Neural progenitor cell (in vitro differentiated cells): ENCODE measurements around the gene TENT4A. TPM values are rescaled to one million over a fixed set of nuclear protein-coding genes. Genes with fewer than 3 reads are reported as not detected.

ENCODE experiments used
- DNase-seq: peaks from one replicate; pipeline ENCODE4 v3.0.0-alpha.2; 2016; ENCODE audit warnings: low spot score
- H2AFZ ChIP-seq: fragments of 200-600 bp; sonication (generic); replicated peaks from 2 replicates; pipeline ENCODE4 v1.6.1; 2016; ENCODE audit warnings: antibody characterized with exemption
- H3F3A ChIP-seq: fragments of 200-600 bp; sonication (generic); 2 replicates; pipeline ENCODE4 v1.6.1; 2016; ENCODE audit warnings: antibody characterized with exemption, low read depth
- H3K27ac ChIP-seq: fragments of 200-600 bp; sonication (generic); 2 replicates; pipeline ENCODE4 v1.5.1; 2016; ENCODE audit warnings: mild to moderate bottlenecking
- H3K27me3 ChIP-seq: fragments of 200-600 bp; sonication (generic); 2 replicates; pipeline ENCODE4 v1.6.1; 2016; ENCODE audit warnings: mild to moderate bottlenecking, moderate library complexity
- H3K36me3 ChIP-seq: fragments of 200-600 bp; sonication (generic); 2 replicates; pipeline ENCODE4 v1.5.1; 2016
- H3K4me1 ChIP-seq: fragments of 200-600 bp; sonication (generic); 2 replicates; pipeline ENCODE4 v1.6.1; 2016; ENCODE audit warnings: mixed run types
- H3K4me2 ChIP-seq: fragments of 200-600 bp; sonication (generic); 2 replicates; pipeline ENCODE4 v1.6.1; 2016
- H3K4me3 ChIP-seq: fragments of 200-600 bp; sonication (generic); 2 replicates; pipeline ENCODE4 v1.5.1; 2016
- H3K79me2 ChIP-seq: fragments of 200-600 bp; sonication (generic); 2 replicates; pipeline ENCODE4 v1.6.1; 2016; ENCODE audit warnings: low read depth
- H3K9ac ChIP-seq: fragments of 200-600 bp; sonication (generic); 2 replicates; pipeline ENCODE4 v1.6.1; 2016
- H3K9me3 ChIP-seq: fragments of 200-600 bp; sonication (generic); 2 replicates; pipeline ENCODE4 v1.5.1; 2016; ENCODE audit warnings: low read depth
- H4K20me1 ChIP-seq: fragments of 200-600 bp; sonication (generic); 2 replicates; pipeline ENCODE4 v1.6.1; 2016; ENCODE audit warnings: low read depth
- H3K27ac Mint-ChIP-seq: 3 replicates; pipeline ENCODE4 v1.8.0; 2021; ENCODE audit warnings: mixed read lengths
- H3K27me3 Mint-ChIP-seq: 2 replicates; pipeline ENCODE4 v1.8.0; 2022; ENCODE audit warnings: low read depth, mild to moderate bottlenecking, inconsistent platforms, moderate library complexity, mixed read lengths; ENCODE audit not compliant: insufficient read depth
- H3K36me3 Mint-ChIP-seq: 3 replicates; pipeline ENCODE4 v1.8.0; 2021; ENCODE audit warnings: mixed read lengths
- H3K4me1 Mint-ChIP-seq: 3 replicates; pipeline ENCODE4 v1.8.0; 2021; ENCODE audit warnings: mixed read lengths
- H3K4me3 Mint-ChIP-seq: 3 replicates; pipeline ENCODE4 v1.8.0; 2021; ENCODE audit warnings: mild to moderate bottlenecking, moderate library complexity, mixed read lengths
- H3K9me3 Mint-ChIP-seq: 3 replicates; pipeline ENCODE4 v1.8.0; 2020; ENCODE audit warnings: mixed read lengths
- CTCF ChIP-seq: fragments of 200-600 bp; sonication (generic); IDR thresholded peaks from 2 replicates; pipeline ENCODE4 v1.5.1; 2017; ENCODE audit warnings: antibody characterized with exemption, mild to moderate bottlenecking
- EZH2 ChIP-seq: fragments of 200-600 bp; sonication (generic); IDR thresholded peaks from 2 replicates; pipeline ENCODE4 v1.6.1; 2017; ENCODE audit warnings: antibody characterized with exemption, mild to moderate bottlenecking, moderate library complexity
- EZH2phosphoT487 ChIP-seq: fragments of 200-600 bp; sonication (generic); IDR thresholded peaks from 2 replicates; pipeline ENCODE4 v1.6.1; 2017; ENCODE audit warnings: antibody characterized with exemption
- total RNA-seq: library from RNA; depleted of rRNA; stranded (reverse); fragments of >200 nt; gene quantifications from 2 replicates; pipeline ENCODE4 v1.2.3, GENCODE V29; 2015; ENCODE audit warnings: low replicate concordance

The TENT4A gene
- total RNA-seq, 1 donor from 2014 or later = 20.9 TPM

- peak overlapping the region; percentile 88 for H3K4me3 Mint-ChIP-seq
These were observed 3.2 kb upstream of the TENT4A start for GRCh38 chr5:6710070-6710469.

GRCh38 chr5:6710551-6711318, 2.5 kb upstream of the TENT4A start:
- Mint-ChIP-seq H3K27me3 (peaks cover 11% of the 10 kb centered on the region), H3K36me3 (no peaks in the 10 kb centered on the region), H3K4me3 (peak overlapping the region; percentile 88), H3K9me3 (peaks cover 1% of the 10 kb centered on the region), H3K27ac (peak overlapping the region; percentile 3), H3K4me1 (peaks cover 35% of the 10 kb centered on the region)
- Histone ChIP-seq H3K4me3 (no peak overlapping the region), H3F3A (peaks cover 18% of the 10 kb centered on the region), H3K27ac (no peak overlapping the region), H3K9me3 (no peaks in the 10 kb centered on the region), H2AFZ (no peak overlapping the region), H3K27me3 (peaks cover 23% of the 10 kb centered on the region), H3K4me1 (peaks cover 11% of the 10 kb centered on the region), H3K9ac (no peak overlapping the region), H3K36me3 (no peaks in the 10 kb centered on the region), H3K79me2 (peaks cover 17% of the 10 kb centered on the region), H3K4me2 (no peak overlapping the region), H4K20me1 (peaks cover 14% of the 10 kb centered on the region)
- DNase-seq = no peak
- TF ChIP-seq EZH2 (no peak), EZH2phosphoT487 (no peak), CTCF (no peak)

More at GRCh38 chr5:6710070-6710469, 3.2 kb upstream of the TENT4A start:
- Histone ChIP-seq H3K4me1 (peaks cover 4% of the 10 kb centered on the region), H3K9ac (no peak overlapping the region), H3K4me3 (no peak overlapping the region), H3K4me2 (no peak overlapping the region), H3K9me3 (no peaks in the 10 kb centered on the region), H3F3A (peaks cover 18% of the 10 kb centered on the region), H4K20me1 (peaks cover 7% of the 10 kb centered on the region), H3K79me2 (peaks cover 10% of the 10 kb centered on the region), H3K36me3 (no peaks in the 10 kb centered on the region), H3K27ac (no peak overlapping the region), H3K27me3 (peaks cover 23% of the 10 kb centered on the region), H2AFZ (no peak overlapping the region)
- peaks cover 1% of the 10 kb centered on the region for H3K9me3 Mint-ChIP-seq
- DNase-seq = no peak
- H3K27me3 Mint-ChIP-seq = peaks cover 14% of the 10 kb centered on the region
- no peak overlapping the region for H3K27ac Mint-ChIP-seq
- H3K36me3 Mint-ChIP-seq = no peaks in the 10 kb centered on the region
- peaks cover 28% of the 10 kb centered on the region for H3K4me1 Mint-ChIP-seq
- TF ChIP-seq CTCF = no peak
- TF ChIP-seq EZH2phosphoT487 = no peak
- no peak for TF ChIP-seq EZH2

- Mint-ChIP-seq H3K27ac (peak overlapping the region; percentile 85), H3K9me3 (peaks cover 1% of the 10 kb centered on the region)
- peak overlapping the region; percentile 67 for H3K4me3 ChIP-seq
These were observed 1.7 kb upstream of the TENT4A start for GRCh38 chr5:6711409-6712141.

More at GRCh38 chr5:6711409-6712141, 1.7 kb upstream of the TENT4A start:
- Histone ChIP-seq H3F3A (peaks cover 18% of the 10 kb centered on the region), H3K79me2 (peaks cover 25% of the 10 kb centered on the region), H3K4me2 (peak overlapping the region; percentile 86), H3K27me3 (peaks cover 23% of the 10 kb centered on the region), H3K36me3 (no peaks in the 10 kb centered on the region), H3K9me3 (no peaks in the 10 kb centered on the region), H4K20me1 (peaks cover 22% of the 10 kb centered on the region), H3K9ac (no peak overlapping the region), H2AFZ (peak overlapping the region; percentile 69), H3K27ac (no peak overlapping the region), H3K4me1 (peaks cover 19% of the 10 kb centered on the region)
- peaks cover 43% of the 10 kb centered on the region for H3K4me1 Mint-ChIP-seq
- H3K36me3 Mint-ChIP-seq = peaks cover 5% of the 10 kb centered on the region
- peak overlapping the region; percentile 88 for H3K4me3 Mint-ChIP-seq
- TF ChIP-seq EZH2phosphoT487 = no peak
- no peak for TF ChIP-seq EZH2
- no peak for TF ChIP-seq CTCF
- DNase-seq = no peak
- peaks cover 10% of the 10 kb centered on the region for H3K27me3 Mint-ChIP-seq
